T follicular helper cell (primary cell): ENCODE results near the gene CKMT2.

ENCODE experiments used
- DNase-seq: peaks from one replicate; pipeline ENCODE4 v3.0.0-alpha.2; 2020; ENCODE audit warnings: low read depth

Gene CKMT2

GRCh38 chr5:81216152-81216551 lies 17.0 kb upstream of the CKMT2 start:
- DNase-seq: no peak

- no peak for DNase-seq
Observed at GRCh38 chr5:81219389-81219788, 13.7 kb upstream of the CKMT2 start.

DNA sequence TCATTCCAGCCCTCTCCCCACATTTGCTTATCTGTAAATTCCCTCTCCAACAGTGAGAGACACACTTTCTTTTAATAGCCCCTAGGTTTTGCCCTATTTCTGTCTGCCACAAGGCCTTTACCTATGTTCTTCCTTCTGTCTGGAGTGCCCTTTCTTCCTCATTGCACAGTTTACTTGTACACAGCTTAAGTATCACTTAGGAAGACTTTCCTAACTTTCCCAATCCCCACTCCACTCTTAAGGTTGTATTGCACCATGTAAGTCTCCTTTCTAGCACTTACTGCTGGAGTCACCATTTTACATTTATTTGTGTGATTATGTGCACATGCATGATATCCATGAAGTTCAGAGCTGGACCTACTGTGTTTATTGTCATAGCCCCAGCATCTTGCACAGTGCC lies 10.8 kb upstream of the CKMT2 start:
- DNase-seq: no peak

DNA sequence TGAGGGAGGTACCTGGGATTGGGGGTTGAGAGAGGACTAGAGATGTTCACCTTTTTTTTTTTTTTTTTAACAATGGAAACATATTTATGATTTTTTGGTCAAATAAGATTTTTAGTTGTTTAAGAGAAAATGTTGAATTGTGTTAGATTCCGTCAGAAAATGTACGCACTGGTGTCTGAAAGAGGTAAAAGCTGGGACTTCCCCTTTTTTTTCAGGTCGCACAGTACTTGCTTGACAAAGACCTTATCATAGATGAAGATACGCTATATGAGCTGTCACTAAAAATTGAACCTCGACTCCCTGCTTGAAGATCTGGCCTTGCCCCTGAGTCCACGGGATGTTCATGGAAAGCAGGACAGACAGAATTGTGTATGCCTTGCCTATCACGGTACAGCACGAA lies 7.7 kb upstream of the CKMT2 start:
- DNase-seq: no peak

DNA sequence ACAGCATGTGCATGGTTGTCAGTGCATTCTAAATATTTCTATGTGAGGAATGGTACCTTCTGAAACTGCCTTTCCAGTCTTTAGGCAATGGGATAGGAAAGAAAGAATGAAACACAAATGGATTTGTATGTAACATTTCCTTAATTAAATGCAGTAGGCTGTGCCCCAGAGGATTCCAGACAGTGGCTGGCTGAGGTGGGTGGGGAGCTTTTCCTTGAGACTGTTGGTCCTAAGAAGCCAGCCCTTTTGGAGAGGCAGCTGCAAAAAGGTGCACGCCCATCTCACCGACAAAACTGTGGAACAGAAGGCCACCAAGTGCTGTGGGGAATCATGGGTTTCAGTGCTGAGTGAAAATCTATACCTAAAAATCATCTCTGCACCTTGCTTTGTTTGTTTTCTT lies 6.8 kb upstream of the CKMT2 start:
- DNase-seq: no peak

DNA sequence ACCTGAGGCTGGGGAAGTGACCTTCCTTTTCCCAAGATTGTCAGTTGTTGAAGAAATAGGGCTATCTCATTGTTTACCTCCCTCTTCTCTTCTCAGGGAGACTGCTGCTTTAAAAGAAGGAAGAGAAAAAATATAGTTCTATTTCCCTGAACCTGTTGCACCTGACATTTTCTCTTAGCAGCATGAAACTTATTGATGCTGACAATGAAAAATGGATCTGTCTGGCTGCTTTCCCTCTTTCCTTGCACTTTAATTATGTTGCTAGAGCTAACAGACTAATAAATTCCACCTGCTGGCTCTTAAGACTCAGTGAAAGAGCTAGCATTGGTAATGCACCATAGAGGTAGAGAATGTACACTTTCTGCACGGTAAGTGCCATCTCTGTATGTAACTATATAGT lies 6.2 kb upstream of the CKMT2 start:
- DNase-seq: no peak

DNA sequence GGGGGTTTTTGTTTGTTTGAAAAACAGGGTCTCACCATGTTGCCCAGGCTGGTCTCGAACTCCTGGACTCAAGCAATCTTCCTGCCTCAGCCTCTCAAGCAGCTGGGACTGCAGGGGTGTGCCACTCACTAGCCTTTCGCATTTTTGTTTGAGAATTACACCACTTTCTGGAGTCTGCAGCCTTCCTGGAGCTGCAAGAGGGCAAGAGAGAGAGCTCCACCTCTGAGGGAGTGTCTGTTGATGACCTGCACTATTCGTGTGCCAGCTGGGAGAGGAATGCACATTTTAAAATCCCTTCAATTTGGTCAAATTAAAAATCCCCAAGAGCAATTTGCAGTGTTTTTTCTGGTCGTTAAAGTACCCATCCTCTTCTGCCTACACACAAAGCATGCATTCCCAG lies 5.0 kb upstream of the CKMT2 start:
- no peak for DNase-seq

DNA sequence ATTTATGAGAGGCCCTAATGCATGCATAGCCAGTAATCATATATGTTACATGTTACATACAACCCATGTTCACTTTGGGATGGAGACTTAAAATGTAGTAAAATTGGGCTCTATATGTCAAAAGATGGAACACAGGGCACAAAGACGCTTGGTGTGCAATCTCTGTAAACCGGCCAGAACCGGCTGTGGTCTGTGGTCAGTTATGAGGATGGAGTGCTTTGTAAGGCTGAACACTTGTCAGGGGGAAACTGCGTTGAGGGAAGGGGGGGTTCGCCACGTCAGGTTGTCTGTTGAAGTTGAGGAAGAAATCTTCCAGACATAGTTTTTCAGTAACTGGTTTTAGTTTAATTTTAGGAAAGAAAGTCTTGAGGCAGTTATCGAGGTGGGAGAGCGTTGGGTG lies 2.7 kb upstream of the CKMT2 start:
- no peak for DNase-seq

GRCh38 chr5:81232464-81233079 lies 550 bp upstream of the CKMT2 start:
- DNase-seq: no peak

DNA sequence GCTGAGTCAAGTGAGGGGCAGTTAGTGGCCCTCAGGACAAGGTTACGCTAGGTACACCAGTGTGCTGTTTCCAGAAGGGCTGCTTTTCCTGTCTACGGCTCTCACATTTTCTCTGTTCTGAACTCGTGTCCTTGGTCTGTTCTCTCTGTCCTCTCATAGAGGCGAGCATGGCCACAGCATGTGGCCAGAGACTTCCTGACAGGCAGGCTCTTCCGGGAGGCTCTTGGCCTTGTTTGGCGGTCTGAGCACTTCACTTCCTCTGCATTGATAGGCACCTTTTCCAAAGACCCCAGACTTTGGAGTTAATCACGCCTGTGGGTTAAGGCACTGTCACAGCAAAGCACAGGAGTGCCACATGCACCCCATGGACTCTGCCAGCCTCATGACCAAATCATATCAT lies 1.2 kb downstream of the CKMT2 start:
- no peak for DNase-seq

DNA sequence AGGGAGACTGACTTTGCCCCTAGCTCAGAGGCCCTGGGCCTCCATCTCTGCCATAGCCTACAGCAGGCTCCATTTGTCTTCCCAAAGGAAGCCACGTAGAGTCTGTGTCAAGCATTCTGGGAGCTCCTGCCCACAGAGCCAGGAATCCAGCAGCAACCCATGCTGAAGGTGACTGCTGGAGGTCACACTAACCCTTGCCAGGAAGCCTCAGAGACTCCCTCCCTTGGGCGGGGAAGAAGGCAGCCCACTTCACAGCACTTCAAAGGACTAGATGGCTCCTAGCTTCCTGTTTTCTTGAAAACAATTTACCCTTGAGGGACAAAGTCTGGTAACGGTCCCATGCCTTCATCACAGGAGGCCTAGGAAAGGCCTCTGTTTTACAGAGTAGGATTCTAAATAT lies 1.7 kb downstream of the CKMT2 start:
- DNase-seq: no peak

DNA sequence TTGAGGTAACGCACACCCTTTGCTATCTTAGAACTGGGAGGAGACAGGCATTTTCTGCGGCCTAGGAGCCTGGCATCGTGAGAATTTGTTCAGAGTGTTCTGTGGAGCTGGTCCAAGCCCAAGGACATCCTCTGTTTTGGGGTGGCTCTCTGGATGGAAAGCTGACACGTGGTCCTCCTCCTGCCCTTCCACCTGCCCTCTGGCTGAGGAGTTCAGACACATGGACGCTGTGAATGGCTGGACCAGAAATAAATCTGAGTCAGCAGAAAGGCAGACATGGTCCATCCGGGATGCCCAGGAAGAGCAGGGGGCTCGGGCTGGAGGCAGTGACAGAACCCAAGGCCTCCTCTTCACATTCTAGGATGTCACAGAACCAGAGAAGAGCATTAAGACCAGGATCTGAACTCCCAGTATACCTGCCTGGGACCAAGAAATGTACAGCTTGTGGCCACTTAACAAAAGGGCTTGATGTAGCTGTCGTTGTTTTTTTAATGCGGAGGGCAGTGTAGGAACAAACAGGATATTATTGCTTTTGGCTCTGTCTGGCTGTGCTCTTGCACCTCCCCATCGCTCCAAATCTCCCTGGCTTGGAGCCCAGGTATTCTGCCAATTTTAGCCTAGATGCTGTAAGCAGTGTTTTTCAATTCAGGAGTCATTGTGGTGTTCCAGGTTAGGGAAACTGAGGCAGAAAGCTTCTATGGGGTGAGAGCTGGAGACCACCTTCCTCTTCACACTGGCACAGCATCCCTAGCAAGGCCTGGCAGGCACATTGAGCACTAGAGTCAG lies 2.4 kb downstream of the CKMT2 start:
- no peak for DNase-seq

- no peak for DNase-seq
Observed at GRCh38 chr5:81238460-81238859, 5.3 kb downstream of the CKMT2 start.

- DNase-seq: no peak
Observed at GRCh38 chr5:81239613-81240012, 6.5 kb downstream of the CKMT2 start.

- no peak for DNase-seq
Observed at GRCh38 chr5:81241001-81241400, 7.9 kb downstream of the CKMT2 start.

GRCh38 chr5:81241961-81242648 lies 9.0 kb downstream of the CKMT2 start:
- no peak for DNase-seq

DNA sequence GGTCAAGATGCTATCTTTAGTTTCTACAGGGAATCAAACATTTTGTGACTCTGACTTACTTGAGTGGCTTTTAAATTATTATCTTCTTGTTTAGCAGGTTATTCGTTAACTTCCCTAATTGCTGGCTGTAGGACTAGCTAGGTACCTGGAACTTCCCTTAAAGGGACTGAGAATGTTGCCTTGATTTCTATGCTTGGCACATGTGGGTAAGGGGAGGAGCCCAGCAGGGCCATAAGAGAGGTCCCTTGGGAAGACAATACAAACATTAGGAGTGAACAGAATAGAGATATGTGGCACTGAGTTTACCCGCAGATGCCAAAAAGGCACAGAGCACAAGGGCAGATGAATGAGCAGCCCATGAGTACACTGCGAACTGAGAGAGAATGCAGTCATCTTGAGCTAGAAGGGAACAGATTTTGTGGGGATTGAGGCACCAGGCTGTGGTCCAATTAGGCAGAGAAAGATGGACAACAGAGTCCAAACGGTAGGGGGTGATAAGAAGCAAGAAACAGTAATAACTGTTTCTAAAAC lies 9.8 kb downstream of the CKMT2 start:
- no peak for DNase-seq

- DNase-seq: no peak
Observed at GRCh38 chr5:81244451-81244850, 11.3 kb downstream of the CKMT2 start.

DNA sequence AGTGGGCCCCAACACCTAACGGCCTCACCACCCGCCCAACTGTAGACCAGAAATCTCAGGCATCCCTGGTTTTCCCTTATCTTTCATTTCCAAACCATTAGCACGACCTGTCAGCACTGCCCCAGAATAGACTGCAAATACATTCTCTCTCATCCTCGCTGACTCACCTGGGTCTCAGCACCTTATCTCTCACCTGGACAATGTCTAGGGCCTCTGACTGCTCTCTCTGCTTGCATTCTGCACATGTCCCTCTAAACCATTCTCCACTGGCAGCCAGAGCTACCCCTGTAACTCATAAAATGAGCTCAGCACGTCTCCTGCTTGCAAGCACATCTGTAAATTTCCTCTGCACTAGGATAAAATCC lies 12.7 kb downstream of the CKMT2 start:
- DNase-seq: no peak

GRCh38 chr5:81246697-81247096 lies 13.6 kb downstream of the CKMT2 start:
- DNase-seq: no peak

GRCh38 chr5:81247441-81247972 lies 14.4 kb downstream of the CKMT2 start:
- no peak for DNase-seq

DNA sequence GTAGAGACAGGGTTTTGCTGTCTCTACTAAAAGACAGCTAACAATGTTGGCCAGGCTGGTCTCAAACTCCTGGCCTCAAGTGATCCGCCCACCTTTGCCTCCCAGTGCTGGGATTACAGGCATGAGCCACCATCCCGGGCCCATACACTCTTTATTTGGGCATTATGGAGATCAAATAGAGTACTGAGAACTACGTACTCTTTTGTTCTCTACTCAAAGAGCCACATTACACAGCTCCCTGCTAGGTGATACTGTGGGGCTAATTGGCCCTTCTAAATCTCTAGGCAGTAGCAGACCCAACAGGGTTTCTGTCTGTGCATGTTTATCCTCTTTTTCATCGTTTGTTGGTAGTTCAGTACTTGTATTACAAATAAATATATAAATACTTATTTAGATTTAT lies 16.1 kb downstream of the CKMT2 start:
- no peak for DNase-seq

GRCh38 chr5:81250004-81250403 lies 16.9 kb downstream of the CKMT2 start:
- DNase-seq: no peak
